Epithelial cell of esophagus (primary cell): ENCODE measurements around the gene CLEC2D.

Source experiments
- DNase-seq: peaks from one replicate; pipeline ENCODE4 v3.0.0; 2010; ENCODE audit warnings: low read depth
- H3K4me3 ChIP-seq: 2 replicates; pipeline ENCODE4 v1.5.1; 2011; ENCODE audit warnings: mild to moderate bottlenecking, low read length, control low read depth
- CTCF ChIP-seq: IDR thresholded peaks from 2 replicates; pipeline ENCODE4 v1.5.1; 2011; ENCODE audit warnings: low read depth, mild to moderate bottlenecking, low read length, control low read depth, inconsistent platforms; ENCODE audit not compliant: insufficient read depth; ENCODE audit errors: missing control alignments

The CLEC2D gene, protein sequence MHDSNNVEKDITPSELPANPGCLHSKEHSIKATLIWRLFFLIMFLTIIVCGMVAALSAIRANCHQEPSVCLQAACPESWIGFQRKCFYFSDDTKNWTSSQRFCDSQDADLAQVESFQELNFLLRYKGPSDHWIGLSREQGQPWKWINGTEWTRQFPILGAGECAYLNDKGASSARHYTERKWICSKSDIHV

DNA sequence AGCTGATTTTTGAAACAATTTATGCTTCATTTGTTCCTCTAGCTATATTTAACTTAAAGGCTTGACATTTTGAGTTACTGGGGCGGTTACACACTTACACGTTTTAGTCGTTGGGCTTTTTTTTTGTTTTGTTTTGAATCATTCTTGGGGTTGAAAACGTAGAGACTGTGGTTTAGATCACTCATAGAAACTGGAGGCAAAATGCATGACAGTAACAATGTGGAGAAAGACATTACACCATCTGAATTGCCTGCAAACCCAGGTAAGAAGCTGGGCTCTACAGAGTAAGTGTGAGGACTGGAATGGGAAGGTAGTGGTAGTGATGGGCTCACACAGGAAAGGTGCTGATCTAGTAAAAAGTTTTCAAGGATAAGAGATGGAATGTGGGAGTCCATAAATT lies at the start of gene CLEC2D:
TSS of gene CLEC2D (plus strand) at position 180 of the 400 bp plus-strand sequence. CDS start at position 202, 22 bp downstream.
- H3K4me3 ChIP-seq = no peak within 1 kb of the TSS
- no peak for DNase-seq
- TF ChIP-seq CTCF = no peak

GRCh38 chr12:9625019-9625418 lies 44.5 kb upstream of the CLEC2D start:
- TF ChIP-seq CTCF = no peak
- peak; percentile 83 for DNase-seq
- H3K4me3 ChIP-seq = no peak overlapping the region

DNA sequence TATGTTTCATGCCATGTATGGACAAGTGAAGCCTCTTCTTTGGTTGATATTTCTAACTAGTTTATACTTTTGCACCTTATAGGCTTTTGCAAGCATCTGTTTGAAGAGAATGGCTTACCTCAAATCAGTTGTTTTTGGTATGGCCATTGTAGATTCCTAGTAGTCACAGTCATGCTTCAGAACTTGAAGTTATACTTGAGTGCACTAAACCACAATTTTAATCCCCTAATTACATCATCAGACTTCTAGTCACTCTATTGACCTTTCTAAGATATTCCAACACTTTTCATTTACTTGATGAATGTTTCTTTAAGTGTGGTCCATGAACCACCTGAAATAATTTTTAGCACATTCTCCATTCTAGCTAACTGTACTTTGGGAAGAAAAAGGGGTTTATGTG lies 43.2 kb upstream of the CLEC2D start:
- TF ChIP-seq CTCF = no peak
- DNase-seq = peak; percentile 46
- no peak overlapping the region for H3K4me3 ChIP-seq

DNA sequence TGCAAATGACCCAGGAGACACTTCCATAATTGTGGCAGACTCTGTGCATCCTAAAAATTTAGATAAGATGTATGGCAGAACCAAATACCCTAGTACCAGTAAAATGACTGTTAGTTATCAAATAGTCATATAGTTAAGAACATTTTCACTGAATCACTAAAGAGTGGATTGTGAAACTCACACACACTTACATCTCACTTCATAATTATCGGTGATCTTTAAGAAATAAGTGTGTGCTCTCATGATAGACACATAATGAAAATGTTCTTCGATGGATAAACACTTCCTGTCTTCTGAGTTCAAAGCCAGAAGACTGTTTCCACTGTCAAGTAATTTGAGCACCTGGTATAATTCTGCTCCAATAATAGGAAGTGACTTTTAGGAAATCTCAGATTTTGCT lies 42.7 kb upstream of the CLEC2D start:
- H3K4me3 ChIP-seq = no peak overlapping the region
- no peak for TF ChIP-seq CTCF
- DNase-seq = no peak

DNA sequence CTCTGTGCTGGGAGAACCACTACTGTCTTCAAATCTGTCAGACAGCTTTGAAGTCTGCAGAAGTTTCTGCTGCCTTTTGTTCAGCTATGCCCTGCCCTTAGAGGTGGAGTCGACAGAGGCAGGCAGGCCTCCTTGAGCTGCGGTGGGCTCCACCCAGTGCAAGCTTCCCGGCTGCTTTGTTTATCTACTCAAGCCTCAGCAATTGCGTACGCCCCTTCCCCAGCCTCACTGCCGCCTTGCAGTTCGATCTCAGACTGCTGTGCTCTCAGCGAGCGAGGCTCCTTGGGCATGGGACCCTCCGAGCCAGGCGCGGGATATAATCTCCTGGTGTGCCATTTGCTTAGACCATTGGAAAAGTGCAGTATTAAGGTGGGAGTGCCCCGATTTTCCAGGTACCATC lies 36.7 kb upstream of the CLEC2D start:
- H3K4me3 ChIP-seq = no peak overlapping the region
- no peak for DNase-seq
- TF ChIP-seq CTCF = no peak

- TF ChIP-seq CTCF = peak; percentile 74
- DNase-seq = peak; percentile 68
- H3K4me3 ChIP-seq = no peak overlapping the region
Observed at GRCh38 chr12:9634177-9634803, 35.2 kb upstream of the CLEC2D start.
